GM18498 (cell line): ENCODE data around the gene NHLH2.

Experiments
- ATAC-seq: cut with Tn5 transposase; IDR thresholded peaks from one replicate; pipeline ENCODE4 v1.9.1; 2021; ENCODE audit warnings: mild to moderate bottlenecking, moderate library complexity; ENCODE audit not compliant: unreplicated experiment

NHLH2 gene

DNA sequence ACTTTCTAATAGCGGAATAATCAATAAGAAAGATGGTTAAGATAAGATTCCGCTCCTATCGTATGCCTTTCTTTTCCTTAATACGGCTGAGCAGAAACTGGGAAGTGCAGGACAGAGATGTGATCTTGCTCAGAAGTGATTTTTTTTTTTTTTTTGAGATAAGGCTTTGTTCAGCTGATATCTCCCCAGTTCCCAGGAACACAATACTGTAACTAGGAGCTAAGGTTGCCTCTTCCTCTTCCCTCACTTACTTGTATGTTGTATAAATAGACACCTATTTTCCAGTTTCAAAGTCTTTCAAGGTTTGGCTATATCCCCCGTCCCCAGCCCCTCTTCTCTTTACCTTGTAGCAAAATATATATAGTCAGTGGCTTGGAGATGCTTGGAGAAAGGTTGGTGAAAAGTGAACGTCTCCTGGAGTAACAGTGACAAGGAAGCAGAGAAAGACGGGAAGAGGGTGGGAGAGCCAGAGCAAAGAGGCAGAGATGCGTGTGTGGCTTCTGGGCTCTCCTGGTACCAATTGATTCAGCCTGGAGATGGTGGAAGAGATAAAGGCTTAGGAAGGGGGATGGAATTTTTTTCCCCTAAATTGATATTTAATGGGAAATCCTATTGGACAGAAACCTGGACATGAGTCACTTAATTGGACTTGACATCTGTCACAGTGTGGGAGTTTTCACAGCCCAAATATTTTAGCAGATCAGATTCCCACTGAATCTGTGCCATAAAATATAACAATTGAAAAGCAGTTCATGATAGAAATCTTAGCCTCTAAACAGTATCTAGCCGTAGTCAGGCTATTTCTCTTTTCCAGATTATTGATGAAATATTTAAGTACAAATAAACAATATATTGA, at the start of gene NHLH2:
NHLH2 (minus strand) TSS at position 522 of the 856 bp plus-strand sequence. CDS start 2,754 bp downstream, outside the sequence.
- no peak for ATAC-seq

- ATAC-seq: no peak
Observed at GRCh38 chr1:115890580-115890979, 49.7 kb upstream of the NHLH2 start.

DNA sequence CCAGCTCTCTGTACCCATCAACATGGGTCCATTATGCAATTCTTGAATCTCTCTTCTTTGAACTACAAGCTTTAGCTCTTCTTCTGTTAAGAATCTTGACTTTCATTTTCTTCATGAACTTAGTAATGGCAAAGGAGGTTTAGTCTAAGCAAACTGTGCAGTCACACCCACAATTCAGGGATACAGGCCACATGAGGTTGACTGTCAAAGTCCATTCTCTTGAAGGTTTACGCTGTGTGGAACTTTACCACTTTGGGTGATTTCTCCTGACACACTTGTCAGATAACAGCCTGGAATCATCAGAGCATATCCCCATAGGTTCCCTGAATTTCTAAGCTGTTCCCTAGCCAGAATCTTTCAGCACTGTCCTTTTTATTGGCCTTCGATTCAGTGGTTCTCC, 48.0 kb upstream of the NHLH2 start:
- no peak for ATAC-seq

DNA sequence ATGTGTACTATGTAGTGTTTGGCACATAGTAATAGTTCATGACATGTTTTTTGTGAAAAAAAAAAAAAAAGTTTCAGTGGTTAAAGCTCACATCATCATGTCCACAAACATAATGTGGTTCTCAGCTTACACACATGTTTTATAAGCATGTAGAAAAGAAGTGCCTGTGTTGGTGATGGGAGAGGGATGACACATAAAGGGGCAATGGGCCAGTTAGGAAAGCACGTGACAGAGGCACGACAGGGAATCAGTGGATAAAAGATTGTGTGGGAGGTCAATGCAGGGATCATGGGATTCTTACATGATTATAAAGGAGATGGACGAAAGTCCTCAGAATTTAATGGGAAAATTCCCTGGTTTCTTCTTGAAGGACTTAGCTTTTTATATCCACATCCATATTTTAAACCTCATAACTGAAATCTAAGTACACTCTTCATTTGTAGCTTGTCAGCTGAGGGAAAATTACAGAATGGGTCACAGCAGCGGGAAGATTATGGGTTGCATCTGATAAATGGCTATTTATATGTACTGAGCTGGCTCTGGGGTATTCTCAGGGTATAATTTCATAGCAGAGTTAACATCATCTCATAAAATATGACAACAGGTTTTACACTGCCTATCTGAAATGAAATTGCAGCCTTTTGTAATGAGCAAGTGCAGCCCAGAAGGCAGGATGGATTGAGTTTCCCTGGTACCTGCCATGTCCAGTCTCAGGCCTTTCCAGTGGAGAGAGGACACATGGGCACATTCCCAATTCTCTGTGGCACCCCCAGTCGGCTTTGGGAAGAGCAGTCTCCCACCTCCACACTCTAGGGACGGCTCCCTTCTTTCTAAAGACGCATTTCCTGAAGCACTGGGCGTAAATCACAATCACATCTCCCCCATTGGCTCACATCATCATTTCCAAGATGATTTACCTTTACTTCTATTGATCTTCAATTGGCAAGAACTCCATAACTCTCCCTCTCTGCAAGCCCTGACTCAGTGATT, 42.3 kb upstream of the NHLH2 start:
- no peak for ATAC-seq

- ATAC-seq: no peak
Observed at GRCh38 chr1:115880981-115881672, 40.2 kb upstream of the NHLH2 start.

DNA sequence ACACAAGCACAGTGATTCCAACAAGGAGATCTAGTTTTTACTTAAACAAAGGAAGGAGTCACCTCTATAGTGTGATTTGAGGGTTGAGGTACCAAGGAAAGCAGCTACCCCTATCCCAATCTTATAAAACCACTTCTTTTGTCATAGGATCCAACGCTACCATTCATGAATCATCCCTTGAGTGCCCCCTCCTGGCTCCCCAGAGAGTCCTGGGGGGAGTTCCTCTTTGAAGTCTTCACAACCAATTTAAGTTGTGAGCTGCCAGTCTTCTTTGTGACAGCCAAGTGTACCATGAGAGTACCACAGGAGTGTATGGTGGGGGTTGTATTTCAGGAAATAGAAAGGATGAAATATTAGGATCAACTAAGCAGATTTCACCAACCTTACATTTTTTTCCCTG, 39.1 kb upstream of the NHLH2 start:
- ATAC-seq: no peak

- ATAC-seq: no peak
Observed at GRCh38 chr1:115877511-115877910, 36.6 kb upstream of the NHLH2 start.

GRCh38 chr1:115874904-115875303, 34.0 kb upstream of the NHLH2 start:
- ATAC-seq: no peak

DNA sequence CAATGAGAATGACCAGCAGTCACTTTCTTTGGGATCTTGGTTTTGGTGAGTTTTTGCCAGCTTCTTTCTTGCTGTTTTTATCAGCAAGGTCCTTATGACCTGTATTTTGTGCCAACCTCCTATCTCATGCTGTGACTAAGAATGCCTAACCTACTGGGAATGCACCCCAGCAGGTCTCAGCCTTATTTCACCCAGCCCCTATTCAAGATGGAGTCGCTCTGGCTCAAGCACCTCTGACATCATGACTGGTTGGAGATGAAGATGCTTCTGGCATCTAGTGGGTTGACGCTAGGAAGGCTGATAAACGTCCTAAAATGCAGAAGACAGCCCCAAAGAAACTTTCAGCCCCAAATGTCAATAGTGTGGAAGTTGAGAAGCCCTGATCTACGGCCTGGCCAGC, 33.6 kb upstream of the NHLH2 start:
- ATAC-seq: no peak

GRCh38 chr1:115873184-115873583, 32.3 kb upstream of the NHLH2 start:
- ATAC-seq: no peak

DNA sequence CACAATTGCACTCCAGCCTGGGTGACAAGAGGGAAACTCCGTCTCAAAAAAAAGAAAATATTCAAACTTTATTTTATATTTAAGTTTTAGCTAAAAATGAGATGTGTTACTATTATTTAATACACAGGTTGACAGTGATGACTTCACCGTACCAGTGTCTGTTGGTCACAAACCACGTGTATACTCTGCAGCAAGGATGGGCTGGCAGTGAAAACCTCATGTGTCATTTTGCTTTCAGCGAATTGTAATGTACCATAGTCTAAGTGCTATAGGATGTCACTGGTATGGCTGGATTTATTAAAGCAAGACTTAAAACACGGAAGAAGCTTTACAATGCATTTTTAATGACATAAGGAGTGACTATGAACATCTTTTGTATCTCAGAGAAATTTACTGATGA, 28.1 kb upstream of the NHLH2 start:
- ATAC-seq: no peak

GRCh38 chr1:115867216-115867615, 26.3 kb upstream of the NHLH2 start:
- ATAC-seq: no peak

DNA sequence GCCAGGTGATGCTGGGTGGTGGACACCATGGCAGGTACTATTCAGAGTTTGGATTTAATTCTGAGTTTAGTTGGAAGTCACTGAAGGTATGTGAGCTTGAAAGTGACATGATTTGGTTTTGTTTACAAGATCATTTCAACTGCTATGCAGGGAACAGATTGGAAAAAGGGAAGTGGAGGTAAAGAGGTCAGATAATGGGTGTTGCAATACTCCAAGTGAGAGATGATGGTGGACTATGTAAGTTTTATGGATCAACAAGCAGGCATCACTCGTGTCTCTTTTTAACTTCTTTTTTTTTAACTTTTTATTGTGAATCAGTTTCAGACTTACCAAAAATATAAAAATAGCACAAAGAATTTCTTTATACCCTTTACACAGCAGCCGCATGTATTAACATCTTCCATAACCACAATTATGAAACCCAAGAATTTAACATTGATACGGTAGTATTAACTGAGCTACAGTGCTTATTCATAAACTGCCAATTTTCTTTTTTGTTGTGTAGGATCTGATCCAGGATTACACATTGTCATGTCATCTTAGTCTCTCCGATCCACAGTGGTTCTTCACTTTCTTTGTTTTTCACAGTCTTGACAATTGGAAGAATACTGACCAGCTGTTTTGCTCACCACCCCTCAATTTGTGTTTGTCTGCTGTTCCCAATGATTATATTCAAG, 24.9 kb upstream of the NHLH2 start:
- ATAC-seq: no peak

GRCh38 chr1:115862403-115862802, 21.5 kb upstream of the NHLH2 start:
- ATAC-seq: no peak

DNA sequence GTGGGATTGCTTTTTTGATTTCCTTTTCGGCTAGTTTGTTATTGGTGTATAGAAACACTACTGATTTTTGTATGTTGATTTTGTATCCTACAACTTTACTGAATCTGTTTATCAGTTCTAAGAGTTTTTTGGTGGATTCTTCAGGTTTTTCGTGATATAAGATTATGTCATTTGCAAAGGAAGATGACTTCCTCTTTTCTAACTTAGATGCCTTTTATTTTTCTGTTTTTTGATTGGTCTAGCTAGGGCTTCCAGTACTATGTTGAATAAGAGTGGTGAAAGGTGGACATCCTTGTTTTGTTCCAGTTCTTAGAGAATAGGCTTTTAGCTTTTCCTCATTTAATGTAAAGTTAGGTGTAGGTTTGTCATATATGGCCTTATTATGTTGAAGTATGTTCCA, 13.1 kb upstream of the NHLH2 start:
- ATAC-seq: no peak

DNA sequence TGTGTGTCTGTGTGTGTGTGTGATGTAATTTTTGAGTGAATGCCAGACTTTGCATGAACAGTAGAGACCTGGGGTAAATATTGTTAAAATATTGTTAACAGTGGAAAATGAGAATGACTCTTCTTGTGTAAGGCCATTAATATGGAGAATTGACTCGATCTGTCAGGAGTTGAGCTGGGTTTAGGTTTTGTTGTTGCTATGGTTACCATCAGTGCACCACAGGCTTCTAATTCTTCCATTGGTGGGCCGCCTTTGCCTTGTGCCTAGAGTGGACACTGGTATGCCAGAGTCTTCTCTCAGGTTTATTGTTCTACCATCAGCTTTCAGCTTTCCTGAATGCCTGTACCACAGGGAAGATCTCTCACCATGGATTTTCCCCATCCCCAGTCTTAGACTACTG, 10.0 kb upstream of the NHLH2 start:
- no peak for ATAC-seq

- no peak for ATAC-seq
Observed at GRCh38 chr1:115847787-115848186, 6.9 kb upstream of the NHLH2 start.

DNA sequence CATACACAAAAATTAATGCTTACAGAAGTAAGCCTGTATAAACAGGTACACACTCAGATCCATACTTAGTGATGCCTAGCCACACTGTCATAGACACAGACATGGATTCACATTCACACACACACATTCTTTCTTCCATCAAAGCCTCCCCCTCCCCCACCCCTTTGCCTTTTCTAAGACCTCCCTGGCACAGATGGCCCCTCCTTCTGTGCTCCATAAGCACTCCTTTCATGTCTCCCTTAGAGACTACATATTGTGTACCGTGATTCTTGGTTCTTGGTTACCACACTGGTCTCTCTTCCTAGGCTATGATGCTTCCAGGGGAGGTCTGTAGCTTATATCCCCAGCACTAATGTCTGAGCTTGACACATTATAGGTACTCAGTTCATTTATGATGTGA, 2.0 kb upstream of the NHLH2 start:
- ATAC-seq: no peak

DNA sequence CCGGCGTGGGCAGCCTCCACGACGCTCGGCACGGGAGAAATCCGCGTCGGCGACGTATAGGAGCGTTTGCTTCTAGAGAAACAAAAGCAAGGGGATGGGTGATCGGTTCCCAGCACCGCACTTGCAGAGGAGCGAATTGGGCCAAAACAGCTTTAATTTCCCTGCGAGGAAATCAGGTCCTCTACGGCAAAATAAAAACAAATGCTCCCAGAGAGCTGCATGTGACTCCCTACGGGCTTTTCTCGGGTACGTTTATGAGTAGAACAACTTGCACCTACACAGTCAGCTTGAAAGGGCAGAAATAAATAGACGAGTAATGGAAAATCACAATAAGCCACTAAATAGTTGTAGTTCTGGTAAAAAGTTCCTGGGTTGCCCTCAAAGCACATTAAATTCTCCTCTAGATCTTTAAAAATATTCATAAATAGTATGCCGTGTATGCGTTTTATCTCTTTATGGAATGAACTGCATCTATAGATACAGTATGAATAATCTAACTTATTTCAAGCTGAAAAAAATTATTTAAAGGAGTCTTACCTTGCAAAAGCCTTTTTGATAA, 1.2 kb downstream of the NHLH2 start:
- no peak for ATAC-seq

DNA sequence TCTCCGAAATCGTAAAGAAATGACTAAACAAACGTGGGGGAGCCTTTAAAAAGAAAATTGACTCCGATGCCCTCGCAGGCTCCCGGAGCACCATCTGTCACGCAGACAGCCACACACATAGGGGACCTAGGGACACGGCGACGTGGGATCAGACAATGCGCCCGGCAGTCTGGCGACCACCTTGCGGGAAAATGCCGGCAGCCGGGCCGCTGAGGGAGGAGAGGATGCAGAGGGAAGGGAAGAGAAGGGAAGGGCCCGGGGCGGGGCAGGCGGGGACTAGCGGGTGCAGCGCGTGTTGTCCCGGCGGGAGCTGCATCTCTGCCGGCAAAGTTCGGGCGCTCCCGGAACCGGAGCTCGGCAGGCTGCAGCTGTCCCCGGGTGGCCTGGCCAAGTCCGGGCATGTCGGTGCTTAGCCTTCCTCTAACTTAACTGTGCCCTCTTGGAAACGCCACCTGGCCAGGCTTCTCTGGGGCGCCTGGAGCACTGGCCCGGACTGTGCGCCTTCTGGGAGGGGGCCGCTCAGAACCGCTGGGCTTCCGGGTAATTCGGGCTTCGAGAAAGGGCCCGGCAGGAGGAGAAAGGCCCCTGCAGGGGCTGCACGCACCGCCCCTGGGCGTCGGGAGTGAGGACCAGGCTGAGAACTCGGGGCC, 1.8 kb downstream of the NHLH2 start:
- ATAC-seq: no peak
